ENCODE results near the gene PEX5L.

GRCh38 chr3:179766416-179767133 lies 270.2 kb downstream of the PEX5L start:
- TF ChIP-seq CTCF (IDR thresholded peaks at IDR 0.05) (no peak), POLR2A (IDR thresholded peaks at IDR 0.05) (no peak)

All from suprapubic skin (tissue), 3 donors.